CD4-positive, alpha-beta T cell (primary cell): Measurements from ENCODE around the gene DOCK9. TPM values are rescaled to one million over a fixed set of nuclear protein-coding genes. Genes with fewer than 3 reads are reported as not detected.
A peak's percentile ranks its signal among the peaks of the same experiment; 100 is the strongest.

Experiments
- ATAC-seq: fragments of 200-7000 bp; cut with Tn5 transposase; one replicate; pipeline ENCODE4 v1.10.0; 2022; ENCODE audit warnings: mild to moderate bottlenecking; ENCODE audit not compliant: poor library complexity
- CTCF ChIA-PET: fragments of 350-600 bp; sonication (Branson Sonifier 250); formaldehyde crosslinking; loops from one replicate; lab custom pipeline; 2021; ENCODE audit warnings: antibody characterized with exemption, inconsistent platforms; lab: Charles Lee
- POLR2A ChIA-PET: fragments of 350-600 bp; sonication (Branson Sonifier 250); formaldehyde crosslinking; loops from one replicate; lab custom pipeline; 2021; ENCODE audit warnings: antibody characterized with exemption, inconsistent platforms; lab: Charles Lee
- DNase-seq, 14 experiments: peaks; one replicate each; pipeline ENCODE4 v3.0.0-alpha.2; 2013 to 2020; ENCODE audit warnings: mixed read lengths in 2 of 14
- H3K27ac ChIP-seq, 2 donors: one replicate each; pipeline versions ENCODE4 v1.5.1 to v1.7.0; 2013; ENCODE audit warnings: low read length in 2 of 2, low read depth in 1 of 2, mild to moderate bottlenecking in 1 of 2
- H3K27me3 ChIP-seq, 2 experiments: 1 replicate in 1 of 2; 2 replicates in 1 of 2; pipeline versions ENCODE4 v1.6.1 to v1.7.0; 2013; ENCODE audit warnings: low read length in 2 of 2, control low read depth in 1 of 2, mild to moderate bottlenecking in 1 of 2, moderate library complexity in 1 of 2; ENCODE audit not compliant: insufficient read depth in 2 of 2, control insufficient read depth in 1 of 2
- H3K36me3 ChIP-seq: one replicate; pipeline ENCODE4 v1.6.1; 2013; ENCODE audit warnings: low read length, control low read depth; ENCODE audit not compliant: insufficient read depth
- H3K4me1 ChIP-seq: one replicate; pipeline ENCODE4 v1.6.1; 2013; ENCODE audit warnings: low read length, control low read depth; ENCODE audit not compliant: insufficient read depth
- H3K4me3 ChIP-seq: one replicate; pipeline ENCODE4 v1.5.1; 2013; ENCODE audit warnings: mild to moderate bottlenecking, low read length, moderate library complexity
- H3K9me3 ChIP-seq, 2 experiments: 1 replicate in 1 of 2; 2 replicates in 1 of 2; pipeline versions ENCODE4 v1.6.1 to v1.7.0; 2013; ENCODE audit warnings: low read length in 2 of 2, mild to moderate bottlenecking in 2 of 2, control low read depth in 1 of 2, moderate library complexity in 1 of 2; ENCODE audit not compliant: control insufficient read depth in 1 of 2, insufficient read depth in 1 of 2
- H3K27ac Mint-ChIP-seq: one replicate; pipeline ENCODE4 v1.8.0; 2020; ENCODE audit warnings: mixed read lengths
- H3K27me3 Mint-ChIP-seq: one replicate; pipeline ENCODE4 v1.8.0; 2021; ENCODE audit warnings: mixed read lengths
- H3K36me3 Mint-ChIP-seq: one replicate; pipeline ENCODE4 v1.8.0; 2021; ENCODE audit warnings: low read depth, mixed read lengths
- H3K4me1 Mint-ChIP-seq: one replicate; pipeline ENCODE4 v1.8.0; 2021; ENCODE audit warnings: low read depth, mixed read lengths
- H3K4me3 Mint-ChIP-seq: one replicate; pipeline ENCODE4 v1.8.0; 2020; ENCODE audit warnings: mild to moderate bottlenecking, mixed read lengths
- H3K9me3 Mint-ChIP-seq: one replicate; pipeline ENCODE4 v1.8.0; 2020; ENCODE audit warnings: mixed read lengths
- CTCF ChIP-seq: fragments of 200-600 bp; IDR thresholded peaks from one replicate; pipeline ENCODE4 v1.8.0; 2022; ENCODE audit warnings: antibody characterized with exemption, mild to moderate bottlenecking
- intact Hi-C, 2 experiments: fragments of 100-400 bp; cut with DNase I in 1 of 2; cut with micrococcal nuclease in 1 of 2; formaldehyde crosslinking; loops; one replicate each; pipeline versions ENCODE4 v1.15.1 to v1.9.0; 2023 to 2025; cut with DNase I, micrococcal nuclease
- total RNA-seq, 174 experiments: library from RNA in 2 of 174; stranded (reverse) in 2 of 174; gene quantifications; one replicate each; pipeline ENCODE4 v1.2.3 and lab custom pipeline; 2021 to 2026

DOCK9 gene
- total RNA-seq, 2 experiments from 2014 or later: 76.3 to 79.3 TPM

- no peak overlapping the region for H3K27ac Mint-ChIP-seq
These were observed 61.9 kb downstream of the DOCK9 start for GRCh38 chr13:98915981-98916380.

GRCh38 chr13:98915563-98915962, 62.3 kb downstream of the DOCK9 start:
- H3K9me3 Mint-ChIP-seq: no peaks in the 10 kb centered on the region
- CTCF ChIA-PET: interaction anchor here (0.6 kb wide), 1 partner anchor 413 kb away, joined by 4 read pairs; no protein-coding TSS in a partner anchor
- no peak overlapping the region for H3K27ac Mint-ChIP-seq
- peaks cover 76% of the 10 kb centered on the region for H3K36me3 Mint-ChIP-seq
- H3K27me3 ChIP-seq: no peaks in the 10 kb centered on the region
- no peaks in the 10 kb centered on the region for H3K9me3 ChIP-seq
- H3K27ac ChIP-seq: no peak overlapping the region
- no peaks in the 10 kb centered on the region for H3K27me3 Mint-ChIP-seq
- peaks cover 33% of the 10 kb centered on the region for H3K36me3 ChIP-seq
- H3K4me3 ChIP-seq: no peak overlapping the region
- intact Hi-C loops: loop anchor here (5.0 to 10.0 kb wide), 3 partner anchors 67 to 119 kb away; no protein-coding TSS in a partner anchor
- ATAC-seq: no peak
- POLR2A ChIA-PET: no interaction called here
- no peak overlapping the region for H3K4me3 Mint-ChIP-seq
- H3K4me1 ChIP-seq: peaks cover 20% of the 10 kb centered on the region
- peaks cover 64% of the 10 kb centered on the region for H3K4me1 Mint-ChIP-seq
- DNase-seq: no peak
- no peak for TF ChIP-seq CTCF

More at GRCh38 chr13:98915981-98916380, 61.9 kb downstream of the DOCK9 start:
- CTCF ChIA-PET: interaction anchor here (0.6 kb wide), 1 partner anchor 414 kb away, joined by 4 read pairs; no protein-coding TSS in a partner anchor
- no peak for ATAC-seq
- H3K36me3 Mint-ChIP-seq: peaks cover 76% of the 10 kb centered on the region
- no peak for TF ChIP-seq CTCF
- Histone ChIP-seq H3K36me3 (peaks cover 35% of the 10 kb centered on the region), H3K27ac (no peak overlapping the region), H3K27me3 (no peaks in the 10 kb centered on the region), H3K9me3 (no peaks in the 10 kb centered on the region), H3K4me1 (peaks cover 16% of the 10 kb centered on the region), H3K4me3 (no peak overlapping the region)
- intact Hi-C loops: loop anchor here (5.0 to 10.0 kb wide), 3 partner anchors 66 to 119 kb away; no protein-coding TSS in a partner anchor
- DNase-seq: no peak
- no peak overlapping the region for H3K4me3 Mint-ChIP-seq
- H3K9me3 Mint-ChIP-seq: no peaks in the 10 kb centered on the region
- H3K4me1 Mint-ChIP-seq: peaks cover 64% of the 10 kb centered on the region
- H3K27me3 Mint-ChIP-seq: no peaks in the 10 kb centered on the region
- POLR2A ChIA-PET: no interaction called here

GRCh38 chr13:98913741-98914140, 64.1 kb downstream of the DOCK9 start:
- H3K27ac Mint-ChIP-seq: peak overlapping the region; percentile 74
- DNase-seq (no peak), ATAC-seq (no peak)
- Histone ChIP-seq H3K9me3 (no peaks in the 10 kb centered on the region), H3K4me1 (peaks cover 11% of the 10 kb centered on the region), H3K27ac (no peak overlapping the region), H3K36me3 (peaks cover 33% of the 10 kb centered on the region), H3K4me3 (no peak overlapping the region), H3K27me3 (no peaks in the 10 kb centered on the region)
- no peaks in the 10 kb centered on the region for H3K27me3 Mint-ChIP-seq
- intact Hi-C loops: loop anchor here in 1 of 2 experiments (10.0 kb wide), 2 partner anchors 81 to 121 kb away; no protein-coding TSS in a partner anchor
- no peak overlapping the region for H3K4me3 Mint-ChIP-seq
- no peak for TF ChIP-seq CTCF
- peaks cover 74% of the 10 kb centered on the region for H3K36me3 Mint-ChIP-seq
- ChIA-PET CTCF (no interaction called here), POLR2A (no interaction called here)
- no peaks in the 10 kb centered on the region for H3K9me3 Mint-ChIP-seq
- H3K4me1 Mint-ChIP-seq: peaks cover 58% of the 10 kb centered on the region
